ENCODE data around the gene TF.

The TF gene

GRCh38 chr3:133747373-133747772, 1.2 kb downstream of the TF start:
- DNase-seq (ENCODE audit: low read depth): no peak

GRCh38 chr3:133747907-133748639, 1.9 kb downstream of the TF start:
- no peak for DNase-seq (ENCODE audit: low read depth)

- no peak for DNase-seq (ENCODE audit: low read depth)
Measured at GRCh38 chr3:133749427-133750258, 3.5 kb downstream of the TF start.

- no peak for DNase-seq (ENCODE audit: low read depth)
Measured at GRCh38 chr3:133750259-133750656, 4.1 kb downstream of the TF start.

GRCh38 chr3:133753107-133753778, 7.0 kb downstream of the TF start:
- DNase-seq (ENCODE audit: low read depth): no peak

GRCh38 chr3:133753779-133754164, 7.6 kb downstream of the TF start:
- DNase-seq (ENCODE audit: low read depth): no peak

- no peak for DNase-seq (ENCODE audit: low read depth)
Measured at GRCh38 chr3:133754455-133754854, 8.3 kb downstream of the TF start.

GRCh38 chr3:133754973-133755828, 9.0 kb downstream of the TF start:
- DNase-seq (ENCODE audit: low read depth): no peak

GRCh38 chr3:133756716-133757694, 10.8 kb downstream of the TF start:
- DNase-seq (ENCODE audit: low read depth): no peak

- no peak for DNase-seq (ENCODE audit: low read depth)
Measured at GRCh38 chr3:133757701-133758567, 11.7 kb downstream of the TF start.

GRCh38 chr3:133758568-133758928, 12.4 kb downstream of the TF start:
- DNase-seq (ENCODE audit: low read depth): no peak

GRCh38 chr3:133758964-133759739, 13.0 kb downstream of the TF start:
- no peak for DNase-seq (ENCODE audit: low read depth)

- DNase-seq (ENCODE audit: low read depth): no peak
Measured at GRCh38 chr3:133759740-133760305, 13.6 kb downstream of the TF start.

GRCh38 chr3:133760916-133761315, 14.7 kb downstream of the TF start:
- DNase-seq (ENCODE audit: low read depth): no peak

GRCh38 chr3:133761605-133762484, 15.7 kb downstream of the TF start:
- no peak for DNase-seq (ENCODE audit: low read depth)

GRCh38 chr3:133762539-133762938, 16.3 kb downstream of the TF start:
- DNase-seq (ENCODE audit: low read depth): no peak
